Karpas-422 (cell line): Measurements from ENCODE around the gene CNTN4. TPM values are rescaled to one million over a fixed set of nuclear protein-coding genes. Genes with fewer than 3 reads are reported as not detected.
A peak's percentile ranks its signal among the peaks of the same experiment; 100 is the strongest.

Experiments
- DNase-seq: peaks from one replicate; pipeline ENCODE4 v3.0.0-alpha.2; 2015
- H2AFZ ChIP-seq: fragments of 200-600 bp; sonication (generic); 2 replicates; pipeline ENCODE4 v1.6.1; 2014; ENCODE audit warnings: antibody characterized with exemption, low read length, mixed read lengths
- H3K27ac ChIP-seq: fragments of 200-600 bp; sonication (generic); 2 replicates; pipeline ENCODE4 v1.5.1; 2014; ENCODE audit warnings: mild to moderate bottlenecking, low read length, moderate library complexity
- H3K27me3 ChIP-seq: fragments of 200-600 bp; sonication (generic); 2 replicates; pipeline ENCODE4 v1.6.1; 2014; ENCODE audit warnings: low read length, mixed read lengths
- H3K36me3 ChIP-seq: fragments of 200-600 bp; sonication (generic); 2 replicates; pipeline ENCODE4 v1.6.1; 2014; ENCODE audit warnings: low read length, mixed read lengths; ENCODE audit not compliant: insufficient read depth
- H3K4me1 ChIP-seq: fragments of 200-600 bp; sonication (generic); 2 replicates; pipeline ENCODE4 v1.6.1; 2014; ENCODE audit warnings: mild to moderate bottlenecking, low read length, mixed read lengths
- H3K4me2 ChIP-seq: fragments of 200-600 bp; sonication (generic); 2 replicates; pipeline ENCODE4 v1.6.1; 2014; ENCODE audit warnings: low read length, low read depth, mild to moderate bottlenecking; ENCODE audit not compliant: poor library complexity, severe bottlenecking
- H3K4me3 ChIP-seq: fragments of 200-600 bp; sonication (generic); 2 replicates; pipeline ENCODE4 v1.5.1; 2014; ENCODE audit warnings: mild to moderate bottlenecking, antibody characterized with exemption, low read length, mixed read lengths
- H3K79me2 ChIP-seq: fragments of 200-600 bp; sonication (generic); 2 replicates; pipeline ENCODE4 v1.6.1; 2014; ENCODE audit warnings: mild to moderate bottlenecking, low read length, mixed read lengths
- H3K9ac ChIP-seq: fragments of 200-600 bp; sonication (generic); 2 replicates; pipeline ENCODE4 v1.6.0; 2014; ENCODE audit warnings: low read length
- H3K9me2 ChIP-seq: fragments of 200-600 bp; sonication (generic), shearing (Covaris generic); replicated peaks from 2 replicates; pipeline ENCODE4 v1.6.0; 2014; ENCODE audit warnings: mild to moderate bottlenecking, low read length, moderate library complexity; ENCODE audit not compliant: insufficient read depth
- H3K9me3 ChIP-seq: fragments of 300-700, 200-600 bp; sonication (generic); 2 replicates; pipeline ENCODE4 v1.6.1; 2014; ENCODE audit warnings: low read length, mixed read lengths
- H4K20me1 ChIP-seq: fragments of 200-600 bp; sonication (generic); 2 replicates; pipeline ENCODE4 v1.6.1; 2014; ENCODE audit warnings: mild to moderate bottlenecking, antibody characterized with exemption, low read length, low read depth; ENCODE audit not compliant: insufficient read depth
- total RNA-seq: library from RNA; depleted of rRNA; stranded (reverse); fragments of >200 nt; shearing (Covaris generic); gene quantifications from 2 replicates; pipeline ENCODE4 v1.2.3, GENCODE V29; 2014; ENCODE audit warnings: low replicate concordance

CNTN4 gene
- total RNA-seq, 1 experiment from 2014 or later, result 0.19 TPM

- Histone ChIP-seq H3K27ac (no peak overlapping the region), H3K36me3 (no peaks in the 10 kb centered on the region), H3K79me2 (no peaks in the 10 kb centered on the region), H3K27me3 (no peaks in the 10 kb centered on the region), H2AFZ (no peak overlapping the region), H3K4me3 (no peak overlapping the region), H3K9me2 (no peaks in the 10 kb centered on the region), H3K4me1 (peaks cover 10% of the 10 kb centered on the region), H4K20me1 (no peaks in the 10 kb centered on the region), H3K4me2 (peak overlapping the region; percentile 10), H3K9ac (no peak overlapping the region), H3K9me3 (no peaks in the 10 kb centered on the region)
- DNase-seq, result no peak
Measured at GRCh38 chr3:2937055-2937454, 838.4 kb downstream of the CNTN4 start.

DNA sequence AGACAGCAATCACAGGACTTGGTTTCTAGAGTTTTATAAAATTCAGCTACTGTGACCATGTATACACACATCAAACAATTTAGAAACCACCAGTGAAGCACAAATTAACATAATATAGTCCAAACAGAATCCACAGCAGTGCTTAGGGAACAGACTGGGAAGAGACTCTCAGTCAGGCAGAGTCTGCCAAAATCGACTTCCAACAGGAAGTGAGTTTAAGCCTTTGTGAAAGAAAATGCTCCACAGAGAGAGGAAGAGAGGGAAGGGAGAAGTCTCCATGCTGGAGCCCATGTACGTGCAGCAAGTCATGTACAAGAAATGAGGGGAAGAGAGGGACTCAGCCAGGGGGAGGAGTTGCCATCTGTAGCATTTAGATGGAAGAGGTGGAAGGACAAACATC, 838.9 kb downstream of the CNTN4 start:
- H3K27me3 ChIP-seq, result no peaks in the 10 kb centered on the region
- H3K4me1 ChIP-seq, result peaks cover 10% of the 10 kb centered on the region
- H4K20me1 ChIP-seq, result no peaks in the 10 kb centered on the region
- H3K79me2 ChIP-seq, result no peaks in the 10 kb centered on the region
- no peak overlapping the region for H3K4me2 ChIP-seq
- no peak overlapping the region for H3K27ac ChIP-seq
- DNase-seq, result no peak
- H2AFZ ChIP-seq, result no peak overlapping the region
- no peaks in the 10 kb centered on the region for H3K36me3 ChIP-seq
- no peak overlapping the region for H3K4me3 ChIP-seq
- no peak overlapping the region for H3K9ac ChIP-seq
- H3K9me2 ChIP-seq, result no peaks in the 10 kb centered on the region
- no peaks in the 10 kb centered on the region for H3K9me3 ChIP-seq

GRCh38 chr3:2938711-2939110, 840.0 kb downstream of the CNTN4 start:
- Histone ChIP-seq H3K79me2 (no peaks in the 10 kb centered on the region), H4K20me1 (no peaks in the 10 kb centered on the region), H3K27me3 (0 out of 2 replicates have a peak, but pooled peaks cover 3% of the 10 kb centered on the region), H3K27ac (no peak overlapping the region), H3K9me3 (no peaks in the 10 kb centered on the region), H3K9me2 (no peaks in the 10 kb centered on the region), H3K9ac (no peak overlapping the region), H3K4me3 (no peak overlapping the region), H3K36me3 (no peaks in the 10 kb centered on the region), H3K4me1 (peaks cover 10% of the 10 kb centered on the region), H3K4me2 (no peak overlapping the region), H2AFZ (no peak overlapping the region)
- DNase-seq, result no peak

DNA sequence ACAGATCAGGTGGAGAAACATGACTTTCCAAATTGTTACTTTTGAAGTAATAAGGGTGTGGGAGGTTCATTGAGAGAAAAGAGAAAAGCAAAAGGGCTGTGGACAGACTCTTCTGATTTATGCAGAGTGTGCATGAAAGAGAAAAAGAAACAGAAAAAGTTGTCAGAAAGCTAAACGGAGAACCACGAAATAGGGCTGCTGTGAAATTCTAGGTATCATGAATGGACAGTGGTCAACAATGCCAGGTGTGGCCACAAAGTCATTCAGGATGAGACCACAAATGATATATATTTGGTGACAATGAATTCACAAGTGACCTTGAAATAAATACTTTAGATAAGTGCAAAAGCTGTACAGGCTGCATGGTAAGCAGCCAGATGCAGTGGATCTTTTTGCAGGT, 841.4 kb downstream of the CNTN4 start:
- Histone ChIP-seq H4K20me1 (no peaks in the 10 kb centered on the region), H3K4me2 (no peak overlapping the region), H3K9me3 (no peaks in the 10 kb centered on the region), H3K9me2 (no peaks in the 10 kb centered on the region), H3K36me3 (no peaks in the 10 kb centered on the region), H3K4me3 (no peak overlapping the region), H3K27me3 (0 out of 2 replicates have a peak, but pooled peaks cover 3% of the 10 kb centered on the region), H3K9ac (no peak overlapping the region), H3K27ac (no peak overlapping the region), H2AFZ (no peak overlapping the region), H3K79me2 (no peaks in the 10 kb centered on the region), H3K4me1 (peaks cover 10% of the 10 kb centered on the region)
- no peak for DNase-seq

GRCh38 chr3:2944628-2945027, 846.0 kb downstream of the CNTN4 start:
- Histone ChIP-seq H3K4me2 (no peak overlapping the region), H3K36me3 (no peaks in the 10 kb centered on the region), H3K4me1 (no peaks in the 10 kb centered on the region), H2AFZ (no peak overlapping the region), H4K20me1 (no peaks in the 10 kb centered on the region), H3K4me3 (no peak overlapping the region), H3K9me3 (no peaks in the 10 kb centered on the region), H3K9ac (no peak overlapping the region), H3K27me3 (0 out of 2 replicates have a peak, but pooled peaks cover 3% of the 10 kb centered on the region), H3K79me2 (no peaks in the 10 kb centered on the region), H3K27ac (no peak overlapping the region), H3K9me2 (no peaks in the 10 kb centered on the region)
- DNase-seq, result no peak

DNA sequence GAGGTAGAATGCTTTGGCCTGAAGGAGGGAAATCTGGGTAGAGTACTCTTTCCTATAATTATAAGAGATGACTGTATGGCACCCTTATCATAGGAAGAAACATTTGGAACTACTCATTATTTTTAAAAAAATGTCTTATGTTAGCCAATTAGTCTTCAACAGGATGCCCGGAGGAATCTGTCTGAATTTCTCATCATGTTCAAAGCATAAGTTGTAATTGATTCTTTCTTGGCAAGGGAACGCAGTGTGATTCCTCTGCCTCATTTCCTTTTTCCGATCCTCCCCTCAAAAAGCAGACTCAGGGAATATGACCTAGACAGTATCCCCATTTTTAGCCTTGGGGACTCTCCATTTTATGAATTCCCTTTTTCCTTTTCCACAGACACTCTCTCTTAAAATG, 846.5 kb downstream of the CNTN4 start:
- H3K79me2 ChIP-seq, result no peaks in the 10 kb centered on the region
- H3K4me1 ChIP-seq, result no peaks in the 10 kb centered on the region
- DNase-seq, result no peak
- no peak overlapping the region for H3K9ac ChIP-seq
- H3K36me3 ChIP-seq, result no peaks in the 10 kb centered on the region
- H4K20me1 ChIP-seq, result no peaks in the 10 kb centered on the region
- H2AFZ ChIP-seq, result no peak overlapping the region
- no peaks in the 10 kb centered on the region for H3K9me2 ChIP-seq
- no peak overlapping the region for H3K4me2 ChIP-seq
- H3K4me3 ChIP-seq, result no peak overlapping the region
- no peaks in the 10 kb centered on the region for H3K9me3 ChIP-seq
- H3K27me3 ChIP-seq, result 0 out of 2 replicates have a peak, but pooled peaks cover 3% of the 10 kb centered on the region
- H3K27ac ChIP-seq, result no peak overlapping the region

- no peaks in the 10 kb centered on the region for H3K9me3 ChIP-seq
- H3K4me3 ChIP-seq, result no peak overlapping the region
- H3K9me2 ChIP-seq, result no peaks in the 10 kb centered on the region
- no peak overlapping the region for H3K9ac ChIP-seq
- no peaks in the 10 kb centered on the region for H4K20me1 ChIP-seq
- no peak for DNase-seq
- H3K36me3 ChIP-seq, result no peaks in the 10 kb centered on the region
- 0 out of 2 replicates have a peak, but pooled peaks cover 3% of the 10 kb centered on the region for H3K27me3 ChIP-seq
- no peaks in the 10 kb centered on the region for H3K4me1 ChIP-seq
- H2AFZ ChIP-seq, result no peak overlapping the region
- H3K79me2 ChIP-seq, result no peaks in the 10 kb centered on the region
- no peak overlapping the region for H3K4me2 ChIP-seq
- H3K27ac ChIP-seq, result no peak overlapping the region
Measured at GRCh38 chr3:2947536-2947935, 848.9 kb downstream of the CNTN4 start.

DNA sequence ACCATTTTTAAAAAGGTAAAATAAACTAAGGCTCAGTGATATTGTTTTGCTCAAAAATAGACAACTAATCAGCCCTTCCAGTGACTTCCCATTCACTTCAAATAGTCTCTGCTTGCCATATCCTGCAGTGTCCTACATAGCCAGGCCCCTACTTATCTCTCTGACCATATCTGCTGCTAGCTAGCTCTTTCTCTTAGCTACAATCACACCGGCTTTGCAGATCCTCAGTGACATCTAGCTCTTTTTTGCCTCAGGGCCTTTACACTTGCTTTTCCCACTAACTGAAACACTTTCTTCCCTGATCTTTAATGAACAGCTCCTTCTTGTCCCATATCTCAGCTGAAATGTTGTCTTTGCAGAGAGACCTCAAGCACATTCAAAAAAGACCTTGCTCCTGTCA, 850.2 kb downstream of the CNTN4 start:
- Histone ChIP-seq H3K79me2 (no peaks in the 10 kb centered on the region), H3K9ac (no peak overlapping the region)

GRCh38 chr3:2950159-2950558, 851.5 kb downstream of the CNTN4 start:
- DNase-seq, result no peak
- Histone ChIP-seq H3K9me2 (no peaks in the 10 kb centered on the region), H3K4me3 (no peak overlapping the region), H3K9me3 (no peaks in the 10 kb centered on the region), H3K27ac (no peak overlapping the region), H4K20me1 (no peaks in the 10 kb centered on the region), H2AFZ (no peak overlapping the region), H3K4me1 (no peaks in the 10 kb centered on the region), H3K9ac (no peak overlapping the region), H3K4me2 (no peak overlapping the region), H3K79me2 (no peaks in the 10 kb centered on the region), H3K36me3 (no peaks in the 10 kb centered on the region), H3K27me3 (peaks cover 5% of the 10 kb centered on the region; the same call in 1 of the 2 replicates)

More for the DNA sequence above, 850.2 kb downstream of the CNTN4 start:
- Histone ChIP-seq H3K4me2 (no peak overlapping the region), H3K27me3 (peaks cover 5% of the 10 kb centered on the region; the same call in 1 of the 2 replicates), H3K9me3 (no peaks in the 10 kb centered on the region), H3K27ac (no peak overlapping the region), H4K20me1 (no peaks in the 10 kb centered on the region), H3K4me1 (no peaks in the 10 kb centered on the region), H3K36me3 (no peaks in the 10 kb centered on the region), H3K4me3 (no peak overlapping the region), H3K9me2 (no peaks in the 10 kb centered on the region), H2AFZ (no peak overlapping the region)
- no peak for DNase-seq
